HFFc6 (cell line): ENCODE results near the gene IRS2. TPM values are rescaled to one million over a fixed set of nuclear protein-coding genes. Genes with fewer than 3 reads are reported as not detected.

Experiments
- DNase-seq: peaks from one replicate; pipeline ENCODE4 v3.0.0-alpha.2; 2018
- H3K27ac Mint-ChIP-seq: 2 replicates; pipeline ENCODE4 v1.8.0; 2020; ENCODE audit warnings: mild to moderate bottlenecking, mixed read lengths
- H3K27me3 Mint-ChIP-seq: 2 replicates; pipeline ENCODE4 v1.8.0; 2021; ENCODE audit warnings: mild to moderate bottlenecking, moderate library complexity, mixed read lengths; ENCODE audit not compliant: insufficient read depth
- H3K36me3 Mint-ChIP-seq: 2 replicates; pipeline ENCODE4 v1.8.0; 2021; ENCODE audit warnings: low read depth, mixed read lengths
- H3K4me1 Mint-ChIP-seq: 2 replicates; pipeline ENCODE4 v1.8.0; 2020; ENCODE audit warnings: low read depth, mixed read lengths
- H3K4me3 Mint-ChIP-seq: 2 replicates; pipeline ENCODE4 v1.8.0; 2020; ENCODE audit warnings: mild to moderate bottlenecking, moderate library complexity, mixed read lengths
- H3K9me3 Mint-ChIP-seq: 2 replicates; pipeline ENCODE4 v1.8.0; 2020; ENCODE audit warnings: mild to moderate bottlenecking, mixed read lengths
- CTCF ChIP-seq: fragments of 200-600 bp; sonication (generic); IDR thresholded peaks from 2 replicates; pipeline ENCODE4 v1.5.0; 2021; ENCODE audit warnings: antibody characterized with exemption, mild to moderate bottlenecking
- total RNA-seq, 6 experiments: library from RNA; stranded (reverse); fragmentation: NEBNext Ultra II Directional; extraction: Animal tissue kit (Norgen Biotek cat#: 25700); gene quantifications; 2 replicates in 1 of 6; 3 replicates in 5 of 6; pipeline ENCODE4 v1.2.3, GENCODE V29; 2021

Gene IRS2
- total RNA-seq, 6 experiments from 2014 or later, result 5.2 to 11.1 (median 5.5) TPM

- Mint-ChIP-seq H3K27ac (peak overlapping the region; percentile 70), H3K4me3 (no peak overlapping the region), H3K4me1 (peaks cover 43% of the 10 kb centered on the region), H3K27me3 (peaks cover 1% of the 10 kb centered on the region; the same call in 1 of the 2 replicates), H3K36me3 (no peaks in the 10 kb centered on the region), H3K9me3 (no peaks in the 10 kb centered on the region)
- DNase-seq, result peak; percentile 37
- TF ChIP-seq CTCF, result no peak
These were observed 29.9 kb upstream of the IRS2 start for GRCh38 chr13:109816112-109816807.

- Mint-ChIP-seq H3K27ac (no peak overlapping the region), H3K36me3 (no peaks in the 10 kb centered on the region), H3K9me3 (no peaks in the 10 kb centered on the region), H3K4me3 (no peak overlapping the region), H3K4me1 (peaks cover 42% of the 10 kb centered on the region), H3K27me3 (peaks cover 1% of the 10 kb centered on the region; the same call in 1 of the 2 replicates)
- DNase-seq, result no peak
- TF ChIP-seq CTCF, result no peak
These were observed 29.3 kb upstream of the IRS2 start for GRCh38 chr13:109815651-109816050.

- no peak for DNase-seq
- no peaks in the 10 kb centered on the region for H3K9me3 Mint-ChIP-seq
- H3K4me3 Mint-ChIP-seq, result no peak overlapping the region
- H3K27me3 Mint-ChIP-seq, result peaks cover 9% of the 10 kb centered on the region; the same call in 1 of the 2 replicates
- TF ChIP-seq CTCF, result no peak
- peaks cover 36% of the 10 kb centered on the region for H3K4me1 Mint-ChIP-seq
- H3K27ac Mint-ChIP-seq, result no peak overlapping the region
- H3K36me3 Mint-ChIP-seq, result no peaks in the 10 kb centered on the region
These were observed 27.3 kb upstream of the IRS2 start for GRCh38 chr13:109813663-109814062.

- DNase-seq, result no peak
- Mint-ChIP-seq H3K27ac (no peak overlapping the region), H3K9me3 (no peaks in the 10 kb centered on the region), H3K4me1 (peaks cover 23% of the 10 kb centered on the region), H3K27me3 (peaks cover 9% of the 10 kb centered on the region; the same call in 1 of the 2 replicates), H3K4me3 (no peak overlapping the region), H3K36me3 (no peaks in the 10 kb centered on the region)
- TF ChIP-seq CTCF, result no peak
These were observed 26.0 kb upstream of the IRS2 start for GRCh38 chr13:109812382-109812781.

GRCh38 chr13:109810761-109811510 is 24.6 kb upstream of the IRS2 start:
- no peak for TF ChIP-seq CTCF
- Mint-ChIP-seq H3K27ac (no peak overlapping the region), H3K9me3 (no peaks in the 10 kb centered on the region), H3K36me3 (no peaks in the 10 kb centered on the region), H3K4me3 (no peak overlapping the region), H3K27me3 (peaks cover 9% of the 10 kb centered on the region; the same call in 1 of the 2 replicates), H3K4me1 (peaks cover 9% of the 10 kb centered on the region)
- DNase-seq, result no peak
